ENCODE results near the gene COL28A1. TPM values are rescaled to one million over a fixed set of nuclear protein-coding genes. Genes with fewer than 3 reads are reported as not detected.
A peak's percentile ranks its signal among the peaks of the same experiment; 100 is the strongest.

COL28A1 gene
- polyA plus RNA-seq, 1 donor (not counting 4 experiments of a cell fraction or from before 2014, with no cell fraction given), result 0.13 TPM

- no peaks in the 10 kb centered on the region for H3K9me3 ChIP-seq (ENCODE audit: control insufficient read depth, low read depth, low read length)
- H3K4me3 ChIP-seq (ENCODE audit: control insufficient read depth in 2 of 3, extremely low read depth in 1 of 3, insufficient read depth in 2 of 3, low read depth in 1 of 3, low read length in 3 of 3), result no peak overlapping the region
- H3K36me3 ChIP-seq (ENCODE audit: control insufficient read depth in 2 of 2, extremely low read depth in 1 of 2, insufficient read depth in 2 of 2, low read length in 2 of 2), result no peaks in the 10 kb centered on the region
- H4K20me1 ChIP-seq (ENCODE audit: control insufficient read depth, extremely low read depth, insufficient read depth, low read length), result no peaks in the 10 kb centered on the region
- no peak for DNase-seq (ENCODE audit: low read depth, low spot score)
- dilution Hi-C loops (cut with MboI; ENCODE audit: extremely low pct_ligation_motif_present, low sequenced_read_pairs), result no loop called here
- no peak overlapping the region for H3K9ac ChIP-seq (ENCODE audit: control insufficient read depth, extremely low read depth, insufficient read depth, low read length)
- no peak overlapping the region for H3K27ac ChIP-seq (ENCODE audit: control insufficient read depth, insufficient read depth, low read length)
- no peak overlapping the region for H3K4me2 ChIP-seq (ENCODE audit: control insufficient read depth, extremely low read depth, insufficient read depth, low read depth, low read length)
- no peaks in the 10 kb centered on the region for H3K27me3 ChIP-seq (ENCODE audit: control insufficient read depth, extremely low read depth, insufficient read depth, low read length)
- H2AFZ ChIP-seq (ENCODE audit: control insufficient read depth, low read length), result no peak overlapping the region
- no peaks in the 10 kb centered on the region for H3K9me1 ChIP-seq (ENCODE audit: control insufficient read depth, extremely low read depth, insufficient read depth, low read length)
- H3K79me2 ChIP-seq (ENCODE audit: control insufficient read depth, insufficient read depth, low read length), result no peaks in the 10 kb centered on the region
- TF ChIP-seq CTCF (optimal IDR thresholded peaks at IDR 0.05 in 1 of 3, IDR thresholded peaks at IDR 0.05 in 1 of 3, conservative IDR thresholded peaks at IDR 0.05 in 1 of 3; ENCODE audit: extremely low read depth in 1 of 3, insufficient read depth in 2 of 3, low read length in 3 of 3) (no peak), EZH2 (IDR thresholded peaks at IDR 0.05; ENCODE audit: low read length) (no peak)
- no peaks in the 10 kb centered on the region for H3K4me1 ChIP-seq (ENCODE audit: control insufficient read depth, extremely low read depth, insufficient read depth, low read length)
- FAIRE-seq, result no peak
Observed at GRCh38 chr7:7344583-7344982, 191.1 kb downstream of the COL28A1 start.

- DNase-seq (ENCODE audit: low read depth, low spot score) (no peak), FAIRE-seq (peak; percentile 58)
- Histone ChIP-seq H3K36me3 (ENCODE audit: control insufficient read depth in 2 of 2, extremely low read depth in 1 of 2, insufficient read depth in 2 of 2, low read length in 2 of 2) (no peaks in the 10 kb centered on the region), H3K9ac (ENCODE audit: control insufficient read depth, extremely low read depth, insufficient read depth, low read length) (no peak overlapping the region), H3K4me2 (ENCODE audit: control insufficient read depth, extremely low read depth, insufficient read depth, low read depth, low read length) (no peak overlapping the region), H3K4me1 (ENCODE audit: control insufficient read depth, extremely low read depth, insufficient read depth, low read length) (no peaks in the 10 kb centered on the region), H3K27me3 (ENCODE audit: control insufficient read depth, extremely low read depth, insufficient read depth, low read length) (no peaks in the 10 kb centered on the region), H3K27ac (ENCODE audit: control insufficient read depth, insufficient read depth, low read length) (peak overlapping the region; percentile 48), H3K9me1 (ENCODE audit: control insufficient read depth, extremely low read depth, insufficient read depth, low read length) (no peaks in the 10 kb centered on the region), H3K9me3 (ENCODE audit: control insufficient read depth, low read depth, low read length) (no peaks in the 10 kb centered on the region), H4K20me1 (ENCODE audit: control insufficient read depth, extremely low read depth, insufficient read depth, low read length) (no peaks in the 10 kb centered on the region), H2AFZ (ENCODE audit: control insufficient read depth, low read length) (no peak overlapping the region), H3K79me2 (ENCODE audit: control insufficient read depth, insufficient read depth, low read length) (no peaks in the 10 kb centered on the region), H3K4me3 (ENCODE audit: control insufficient read depth in 2 of 3, extremely low read depth in 1 of 3, insufficient read depth in 2 of 3, low read depth in 1 of 3, low read length in 3 of 3) (no peak overlapping the region)
- TF ChIP-seq CTCF (optimal IDR thresholded peaks at IDR 0.05 in 1 of 3, IDR thresholded peaks at IDR 0.05 in 1 of 3, conservative IDR thresholded peaks at IDR 0.05 in 1 of 3; ENCODE audit: extremely low read depth in 1 of 3, insufficient read depth in 2 of 3, low read length in 3 of 3), result no peak
- dilution Hi-C loops (cut with MboI; ENCODE audit: extremely low pct_ligation_motif_present, low sequenced_read_pairs), result no loop called here
Observed at GRCh38 chr7:7335909-7336308, 199.8 kb downstream of the COL28A1 start.
